GM12878 (cell line): ENCODE results near the gene CTNNA2. TPM values are rescaled to one million over a fixed set of nuclear protein-coding genes. Genes with fewer than 3 reads are reported as not detected.

ENCODE experiments used
- ATAC-seq: fragments of 200-7000 bp; cut with Tn5 transposase; 3 replicates; pipeline ENCODE4 v1.9.1; 2020; ENCODE audit warnings: mild to moderate bottlenecking, moderate library complexity
- BruUV-seq: library from RNA; stranded (reverse); fragments of 400-500 nt; replicated peaks from 2 replicates; lab custom pipeline; 2021; lab: Mats Ljungman, UMichigan
- CTCF ChIA-PET: fragments of 300-600 bp; sonication (Branson Sonifier 250); formaldehyde crosslinking; extraction: SDS; loops from one replicate; lab custom pipeline; 2021; ENCODE audit warnings: inconsistent platforms; lab: Yijun Ruan, JAX
- POLR2A ChIA-PET: fragments of 350-600 bp; formaldehyde crosslinking; extraction: SDS; loops from one replicate; lab custom pipeline; 2021; ENCODE audit warnings: inconsistent platforms; lab: Charles Lee
- RAD21 ChIA-PET: fragments of 300-600 bp; sonication (Branson Sonifier 250); formaldehyde crosslinking; loops from one replicate; lab custom pipeline; 2023; ENCODE audit warnings: antibody characterized with exemption; ENCODE audit not compliant: unreplicated experiment; lab: Charles Lee
- SMC1A ChIA-PET: fragments of 300-600 bp; sonication (Branson Sonifier 250); formaldehyde crosslinking; loops from one replicate; lab custom pipeline; 2023; ENCODE audit not compliant: unreplicated experiment, uncharacterized antibody; lab: Charles Lee
- DNase-seq: peaks from one replicate; pipeline ENCODE4 v3.0.0-alpha.2; 2011; ENCODE audit warnings: low read depth, low spot score
- FAIRE-seq: peaks from 3 replicates; lab custom pipeline; 2011; peaks lifted over from hg19 to GRCh38; lab: Jason Lieb, UNC
- H2AFZ ChIP-seq: 2 replicates; pipeline ENCODE4 v1.6.0; 2011; ENCODE audit warnings: low read depth, low read length, control low read depth; ENCODE audit not compliant: control insufficient read depth
- H3K27ac ChIP-seq: 2 replicates; pipeline ENCODE4 v1.5.1; 2011; ENCODE audit warnings: control low read depth; ENCODE audit not compliant: control insufficient read depth, insufficient read depth
- H3K27me3 ChIP-seq, 2 experiments: replicated peaks in 1 of 2; 2 replicates each; pipeline versions ENCODE4 v1.6.0 to v1.6.1; 2011; ENCODE audit warnings: low read length in 1 of 2; ENCODE audit not compliant: control insufficient read depth in 2 of 2, insufficient read depth in 2 of 2
- H3K36me3 ChIP-seq, 2 experiments: 2 replicates each; pipeline ENCODE4 v1.5.1; 2011; ENCODE audit warnings: low read length in 1 of 2; ENCODE audit not compliant: control insufficient read depth in 2 of 2, insufficient read depth in 2 of 2
- H3K4me1 ChIP-seq: 2 replicates; pipeline ENCODE4 v1.6.1; 2011; ENCODE audit warnings: mild to moderate bottlenecking, low read length, moderate library complexity, mixed read lengths; ENCODE audit not compliant: control insufficient read depth, insufficient read depth
- H3K4me2 ChIP-seq: 2 replicates; pipeline ENCODE4 v1.6.0; 2011; ENCODE audit warnings: control low read depth; ENCODE audit not compliant: control insufficient read depth, insufficient read depth
- H3K4me3 ChIP-seq: fragments of 200-600 bp; sonication (generic); 2 replicates; pipeline ENCODE4 v1.5.1; 2016
- H3K79me2 ChIP-seq: 2 replicates; pipeline ENCODE4 v1.6.0; 2011; ENCODE audit warnings: low read length; ENCODE audit not compliant: control insufficient read depth, insufficient read depth
- H3K9ac ChIP-seq: 2 replicates; pipeline ENCODE4 v1.8.0; 2011; ENCODE audit warnings: low read length, control low read depth, mixed read lengths; ENCODE audit not compliant: control insufficient read depth, insufficient read depth
- H3K9me3 ChIP-seq: replicated peaks from 3 replicates; pipeline ENCODE4 v1.5.1; 2011; ENCODE audit warnings: mild to moderate bottlenecking, low read length; ENCODE audit not compliant: control insufficient read depth, insufficient read depth
- H4K20me1 ChIP-seq: 2 replicates; pipeline ENCODE4 v1.6.0; 2011; ENCODE audit not compliant: control insufficient read depth, insufficient read depth
- HSF1 ChIP-seq: fragments of 150-350 bp; IDR thresholded peaks from 2 replicates; pipeline ENCODE4 v1.6.1; 2014; ENCODE audit warnings: mild to moderate bottlenecking, low read depth, low read length
- JUND ChIP-seq: IDR thresholded peaks from 2 replicates; pipeline ENCODE4 v1.6.1; 2012; ENCODE audit warnings: low read depth, mild to moderate bottlenecking, low read length, improper control_type of control experiment, moderate library complexity
- MXI1 ChIP-seq: fragments of 150-350 bp; IDR thresholded peaks from 2 replicates; pipeline ENCODE4 v1.6.1; 2011; ENCODE audit warnings: low read depth, mild to moderate bottlenecking, inconsistent platforms, low read length, improper control_type of control experiment
- MYB ChIP-seq: fragments of 150-350 bp; IDR thresholded peaks from 2 replicates; pipeline ENCODE4 v1.6.1; 2014; ENCODE audit warnings: mild to moderate bottlenecking, low read depth, low read length, borderline replicate concordance
- NR2C2 ChIP-seq: IDR thresholded peaks from 2 replicates; pipeline ENCODE4 v1.6.1; 2011; ENCODE audit warnings: borderline replicate concordance, low read depth; ENCODE audit not compliant: control insufficient read depth, insufficient read length
- POLR2AphosphoS2 ChIP-seq: IDR thresholded peaks from 2 replicates; pipeline ENCODE4 v1.6.1; 2011; ENCODE audit warnings: low read depth, mild to moderate bottlenecking, low read length, improper control_type of control experiment, moderate library complexity
- PRDM15 ChIP-seq: fragments of 450-650 bp; formaldehyde crosslinking; IDR thresholded peaks from 2 replicates; pipeline ENCODE4 v1.4.0; 2020; ENCODE audit warnings: mild to moderate bottlenecking, moderate library complexity
- RELB ChIP-seq: fragments of 450-650 bp; IDR thresholded peaks from 2 replicates; pipeline ENCODE4 v1.6.1; 2017; ENCODE audit warnings: low read depth, mild to moderate bottlenecking, moderate library complexity
- ZBTB33 ChIP-seq: fragments of 450-650 bp; IDR thresholded peaks from 2 replicates; pipeline ENCODE4 v1.6.1; 2017; ENCODE audit warnings: mild to moderate bottlenecking
- ZBTB4 ChIP-seq: fragments of 450-650 bp; formaldehyde crosslinking; IDR thresholded peaks from 2 replicates; pipeline ENCODE4 v1.4.0; 2022; ENCODE audit warnings: mild to moderate bottlenecking, moderate library complexity
- ZNF24 ChIP-seq: fragments of 450-650 bp; IDR thresholded peaks from 2 replicates; pipeline ENCODE4 v1.6.1; 2017; ENCODE audit warnings: antibody characterized with exemption, mild to moderate bottlenecking
- WGBS: methylation state at CpG from one replicate; pipeline ENCODE4 v1.1.6; 2016; ENCODE audit warnings: low lambda C conversion rate; ENCODE audit not compliant: insufficient replicate concordance, insufficient coverage; ENCODE audit errors: missing lambda C conversion rate; 5-methylcytosine and 5-hydroxymethylcytosine counted together
- in situ Hi-C: fragments of 300-500 bp; cut with MboI; formaldehyde crosslinking; loops from 9 replicates; pipeline ENCODE4 v1.14.3; 2018; ENCODE audit warnings: mixed read lengths
- intact Hi-C: fragments of 100-400 bp; cut with micrococcal nuclease; formaldehyde crosslinking; loops from one replicate; pipeline ENCODE4 v1.14.2; 2022; ENCODE audit not compliant: unreplicated experiment
- polyA plus RNA-seq, 11 experiments: library from polyadenylated mRNA; depleted of rRNA in 4 of 11; unstranded in 6 of 11; stranded (reverse) in 5 of 11; fragments of >200 nt; fragmentation: Nextera tagmentation in 4 of 11; fragmentation: Illumina TruSeq in 1 of 11; extraction: Ambion mirVana in 4 of 11; extraction: Trizol in 1 of 11; gene quantifications; 1 replicate in 1 of 11; 2 replicates in 10 of 11; pipeline versions ENCODE4 v1.2.1 to v1.2.3, GENCODE V29; 2011 to 2016; ENCODE audit warnings: inconsistent platforms in 2 of 11, missing spikeins in 2 of 11, low read depth in 1 of 11
- total RNA-seq, 4 experiments: library from RNA; depleted of rRNA in 3 of 4; stranded (reverse); fragments of >200 nt in 3 of 4; fragmentation: Illumina TruSeq in 1 of 4; extraction: Trizol in 1 of 4; gene quantifications; 2 replicates each; pipeline versions ENCODE4 v1.2.1 to v1.2.3, GENCODE V29; 2013 to 2021

Gene CTNNA2
- total and polyA plus RNA-seq, 10 of the 15 experiments (the other 5 are each of a cell fraction or from before 2014, with no cell fraction given): 2.4 to 36.2 (median 6.6) TPM

- CTCF ChIA-PET: no interaction called here
- Histone ChIP-seq H3K4me2 (no peak overlapping the region), H2AFZ (no peak overlapping the region), H3K36me3 (no peaks in the 10 kb centered on the region), H3K27ac (no peak overlapping the region), H4K20me1 (no peaks in the 10 kb centered on the region), H3K27me3 (no peaks in the 10 kb centered on the region), H3K9me3 (no peaks in the 10 kb centered on the region), H3K4me3 (no peak overlapping the region), H3K9ac (no peak overlapping the region), H3K79me2 (no peaks in the 10 kb centered on the region), H3K4me1 (no peaks in the 10 kb centered on the region)
- WGBS: 0% methylated on average over 2 of the region's 2 CpGs
- BruUV-seq: no TSS peak
- no peak for FAIRE-seq
- intact Hi-C loops (no loop called here), in situ Hi-C loops (no loop called here)
- ATAC-seq: no peak
- SMC1A ChIA-PET: no interaction called here
- POLR2A ChIA-PET: no interaction called here
- RAD21 ChIA-PET: no interaction called here
- DNase-seq: no peak
- TF ChIP-seq JUND: no peak
- no peak for TF ChIP-seq POLR2AphosphoS2
- TF ChIP-seq PRDM15 (CRISPR knock-in tag): no peak
- TF ChIP-seq MXI1: no peak
- no peak for TF ChIP-seq ZNF24
- no peak for TF ChIP-seq ZBTB33
- TF ChIP-seq NR2C2: no peak
- TF ChIP-seq MYB: no peak
- TF ChIP-seq ZBTB4 (CRISPR knock-in tag): no peak
- TF ChIP-seq HSF1: no peak
- TF ChIP-seq RELB: no peak
Observed at GRCh38 chr2:79665091-79665490, 152.2 kb downstream of the CTNNA2 start.
